ENCODE results near the gene PRSS2. TPM values are rescaled to one million over a fixed set of nuclear protein-coding genes. Genes with fewer than 3 reads are reported as not detected.
"Not testable (repeated sequence)": the region's sequence is repeated elsewhere in the genome, so short reads cannot be mapped to it uniquely, and the experiment has no call there.

PRSS2 gene
- total RNA-seq, 3 donors from 2014 or later = not detected

- Histone ChIP-seq H3K36me3 (ENCODE audit: low read depth) (no peaks in the 10 kb centered on the region), H3K4me3 (no peak within 1 kb of the TSS), H3K4me1 (ENCODE audit: low read depth) (no peaks in the 10 kb centered on the region), H3K9me3 (no peaks in the 10 kb centered on the region)
- intact Hi-C loops (cut with DNase I, micrococcal nuclease) = no loop called here
- TF ChIP-seq CTCF (IDR thresholded peaks at IDR 0.05) = no peak
- ATAC-seq (no peak), DNase-seq (no peak)
Measured at GRCh38 chr7:142749218-142749993, 21.4 kb upstream of the PRSS2 start, which contains the start of gene PRSS1. Gene PRSS1, plus strand, starts transcription at chr7:142749472. Its CDS starts 13 bp downstream, at chr7:142749485.

GRCh38 chr7:142750321-142750938 lies 20.3 kb upstream of the PRSS2 start:
- no peaks in the 10 kb centered on the region for H3K9me3 ChIP-seq
- H3K4me1 ChIP-seq (ENCODE audit: low read depth) = no peaks in the 10 kb centered on the region
- H3K4me3 ChIP-seq = no peak overlapping the region
- no peaks in the 10 kb centered on the region for H3K36me3 ChIP-seq (ENCODE audit: low read depth)
- TF ChIP-seq CTCF (IDR thresholded peaks at IDR 0.05) = no peak
- intact Hi-C loops (cut with DNase I, micrococcal nuclease) = no loop called here
- ATAC-seq = no peak
- no peak for DNase-seq

- H3K4me3 ChIP-seq; H3K9me3 ChIP-seq; ATAC-seq; intact Hi-C loops (cut with DNase I, micrococcal nuclease); H3K4me1 ChIP-seq (ENCODE audit: low read depth); H3K36me3 ChIP-seq (ENCODE audit: low read depth); DNase-seq: not testable (repeated sequence)
Measured at GRCh38 chr7:142751526-142752175, 19.1 kb upstream of the PRSS2 start.

- no peaks in the 10 kb centered on the region for H3K4me1 ChIP-seq (ENCODE audit: low read depth)
- DNase-seq = no peak
- no peaks in the 10 kb centered on the region for H3K9me3 ChIP-seq
- no peaks in the 10 kb centered on the region for H3K36me3 ChIP-seq (ENCODE audit: low read depth)
- no peak for TF ChIP-seq CTCF (IDR thresholded peaks at IDR 0.05)
- no peak for ATAC-seq
- intact Hi-C loops (cut with DNase I, micrococcal nuclease) = no loop called here
- H3K4me3 ChIP-seq = no peak overlapping the region
Measured at GRCh38 chr7:142752376-142753225, 18.2 kb upstream of the PRSS2 start.

- intact Hi-C loops (cut with DNase I, micrococcal nuclease) = no loop called here
- Histone ChIP-seq H3K4me3 (no peak overlapping the region), H3K36me3 (ENCODE audit: low read depth) (no peaks in the 10 kb centered on the region), H3K4me1 (ENCODE audit: low read depth) (no peaks in the 10 kb centered on the region), H3K9me3 (no peaks in the 10 kb centered on the region)
- TF ChIP-seq CTCF (IDR thresholded peaks at IDR 0.05) = no peak
- DNase-seq (no peak), ATAC-seq (no peak)
Measured at GRCh38 chr7:142753366-142753765, 17.4 kb upstream of the PRSS2 start.

GRCh38 chr7:142753925-142754491 lies 16.8 kb upstream of the PRSS2 start:
- H3K36me3 ChIP-seq (ENCODE audit: low read depth); H3K4me3 ChIP-seq; H3K9me3 ChIP-seq; H3K4me1 ChIP-seq (ENCODE audit: low read depth); DNase-seq; intact Hi-C loops (cut with DNase I, micrococcal nuclease): not testable (repeated sequence)
- ATAC-seq = peak; percentile 8
